DLD1 (cell line): ENCODE data around the gene CDC42EP2.

ENCODE experiments used
- in situ Hi-C: cut with HindIII; loops from 2 replicates; pipeline ENCODE4 v1.10.0; 2017; ENCODE audit warnings: low sequenced_read_pairs

CDC42EP2 gene

DNA sequence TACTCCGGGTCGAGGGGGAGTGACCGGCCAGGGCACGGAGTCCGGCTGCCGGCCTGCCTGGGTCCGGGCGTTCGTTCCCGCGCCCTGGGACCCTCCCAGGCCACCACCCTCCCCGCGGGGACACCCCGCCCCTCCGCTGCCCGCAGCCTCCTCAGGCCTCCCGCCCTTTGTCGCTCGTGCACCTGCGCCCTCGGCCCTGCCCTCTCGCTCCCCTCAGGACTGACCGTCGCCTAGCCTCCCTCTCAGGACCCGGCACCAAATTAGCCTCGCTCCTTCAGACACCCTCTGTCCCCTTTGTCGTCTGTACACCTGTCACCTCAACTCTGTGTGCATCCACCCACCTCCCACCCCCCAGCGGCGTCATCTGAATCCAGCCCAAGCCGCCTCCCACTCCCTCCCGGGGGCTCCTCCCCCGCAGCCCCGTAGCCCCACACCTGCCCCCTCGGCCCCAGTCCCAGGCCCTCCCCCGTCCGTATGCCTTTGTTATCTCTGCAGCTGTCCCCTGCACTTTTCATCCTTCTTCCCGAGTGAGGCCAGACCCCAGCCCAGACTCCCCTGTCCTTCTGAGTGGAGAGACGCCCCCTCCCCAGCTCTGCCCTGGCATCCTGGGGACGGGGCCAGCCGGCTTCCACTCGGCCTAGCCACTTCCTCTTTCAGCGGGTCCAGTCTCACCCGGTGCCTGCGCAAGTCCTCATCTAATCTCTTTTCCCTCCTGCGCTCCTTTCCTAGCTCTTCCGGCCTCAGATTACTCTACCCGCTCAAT, 40.5 kb downstream of the CDC42EP2 start:
- in situ Hi-C loops = loop anchor here (10.0 kb wide), 1 partner anchor 140 kb away; the partner anchor contains the start of gene MALAT1

- in situ Hi-C loops = loop anchor here (10.0 kb wide), 1 partner anchor 139 kb away; the partner anchor contains the start of gene MALAT1
These were observed 41.2 kb downstream of the CDC42EP2 start for GRCh38 chr11:65355776-65356393.

DNA sequence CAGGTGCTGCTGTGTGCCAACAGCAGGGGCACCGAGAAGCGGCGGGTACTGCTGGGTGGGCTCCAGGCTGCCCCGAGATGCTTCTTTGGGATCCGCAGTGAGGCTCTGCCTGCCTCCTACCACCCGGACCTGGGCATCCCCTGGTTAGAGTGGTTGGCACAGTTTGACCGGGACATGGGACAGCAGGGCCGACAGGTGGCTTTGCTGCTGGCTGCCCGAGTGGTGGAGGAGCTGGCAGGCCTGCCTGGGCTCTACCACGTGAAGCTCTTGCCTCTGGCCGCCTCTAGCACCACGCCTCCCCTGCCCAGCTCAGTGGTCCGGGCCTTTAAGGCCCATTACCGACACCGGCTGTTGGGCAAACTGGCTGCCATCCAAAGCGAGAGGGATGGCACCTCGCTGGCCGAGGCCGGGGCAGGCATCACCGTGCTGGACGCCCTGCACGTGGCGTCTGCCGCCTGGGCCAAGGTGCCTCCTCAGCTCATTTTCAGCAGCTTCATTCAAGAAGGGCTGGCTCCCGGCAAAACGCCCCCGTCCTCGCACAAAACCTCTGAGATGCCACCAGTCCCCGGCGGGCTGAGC, 41.8 kb downstream of the CDC42EP2 start:
- in situ Hi-C loops = loop anchor here (10.0 kb wide), 1 partner anchor 138 kb away; the partner anchor contains the start of gene MALAT1

GRCh38 chr11:65357856-65358356, 43.2 kb downstream of the CDC42EP2 start:
- in situ Hi-C loops = loop anchor here (10.0 kb wide), 1 partner anchor 137 kb away; the partner anchor contains the start of gene MALAT1

GRCh38 chr11:65362320-65362931, 47.8 kb downstream of the CDC42EP2 start:
- in situ Hi-C loops = no loop called here

GRCh38 chr11:65362966-65363365, 48.3 kb downstream of the CDC42EP2 start:
- in situ Hi-C loops = no loop called here

DNA sequence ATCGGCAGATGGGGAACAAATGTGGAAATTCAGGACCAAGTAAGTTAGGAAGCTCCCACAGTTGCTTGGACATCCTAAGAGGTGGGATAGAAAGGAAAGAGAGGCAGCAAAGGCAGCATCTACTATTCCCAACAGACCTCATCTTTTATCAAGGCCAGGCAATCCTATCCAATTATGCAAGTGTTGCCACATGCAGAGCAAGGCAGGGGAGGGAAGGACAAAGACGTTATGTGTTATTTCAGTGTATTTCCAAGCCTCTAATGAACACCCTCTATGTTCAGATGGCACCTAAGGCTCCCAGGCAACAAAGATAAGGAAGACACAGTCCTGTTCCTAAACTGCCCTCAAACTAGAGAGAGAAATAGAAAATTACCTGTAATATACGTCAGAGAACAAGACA, 49.1 kb downstream of the CDC42EP2 start:
- in situ Hi-C loops = no loop called here

DNA sequence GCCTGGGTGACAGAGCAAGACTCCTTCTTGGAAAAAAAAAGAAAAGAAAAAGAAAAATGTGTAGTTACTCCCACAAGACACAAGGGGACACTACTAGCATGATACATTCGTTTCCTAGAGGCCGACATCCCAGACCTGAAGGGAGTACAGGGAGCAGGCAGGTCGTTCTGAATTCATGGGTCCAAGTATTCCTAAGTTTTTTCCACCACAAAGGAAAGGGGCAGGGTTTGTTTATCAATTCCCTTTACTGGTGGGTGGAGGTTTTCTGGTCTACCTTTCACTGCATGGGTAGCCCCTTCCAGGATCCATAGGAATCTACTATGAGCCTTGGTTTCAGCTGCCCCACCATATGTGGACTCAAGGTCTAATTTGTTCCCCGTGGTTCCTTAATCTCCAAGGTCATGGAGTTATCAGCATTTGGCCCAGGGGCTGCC, 51.7 kb downstream of the CDC42EP2 start:
- in situ Hi-C loops = no loop called here

DNA sequence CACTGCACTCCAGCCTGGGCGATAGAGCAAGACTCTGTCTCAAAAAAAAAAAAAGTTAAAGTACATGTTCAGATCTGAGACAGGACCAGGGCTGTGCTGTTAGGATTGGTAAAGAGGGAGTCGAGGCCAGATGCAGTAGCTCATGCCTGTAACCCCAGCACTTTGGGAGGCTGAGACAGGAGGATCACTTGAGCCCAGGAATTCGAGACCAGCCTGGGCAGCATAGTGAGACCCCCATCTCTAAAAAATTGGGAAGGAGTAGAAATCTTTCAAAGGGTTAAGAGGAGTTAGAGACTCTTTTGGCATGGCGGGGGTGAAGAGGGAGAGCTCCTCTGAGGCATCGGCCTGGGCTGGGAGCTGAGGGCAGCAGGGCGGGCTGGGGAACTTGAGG, 56.0 kb downstream of the CDC42EP2 start:
- in situ Hi-C loops = no loop called here
